HepG2 (cell line): ENCODE measurements around the gene NUFIP1. TPM values are rescaled to one million over a fixed set of nuclear protein-coding genes. Genes with fewer than 3 reads are reported as not detected.

Source experiments
- MIER2 ChIP-seq: IDR thresholded peaks from 2 replicates; pipeline ENCODE4 v1.6.1; 2016; ENCODE audit warnings: missing biosample characterization, missing genetic modification reagents
- MNT ChIP-seq: fragments of 450-650 bp; IDR thresholded peaks from 2 replicates; pipeline ENCODE4 v1.6.1; 2016
- SIN3B ChIP-seq: fragments of 150-350 bp; IDR thresholded peaks from 2 replicates; pipeline ENCODE4 v1.6.1; 2014; ENCODE audit warnings: low read length
- ZNF10 ChIP-seq: sonication (generic); formaldehyde crosslinking; IDR thresholded peaks from 2 replicates; pipeline ENCODE4 v1.4.0; 2020; ENCODE audit warnings: mild to moderate bottlenecking, low read depth, missing genetic modification reagents, borderline replicate concordance
- ZNF318 ChIP-seq: sonication (generic); formaldehyde crosslinking; IDR thresholded peaks from 2 replicates; pipeline ENCODE4 v1.4.0; 2020; ENCODE audit warnings: mild to moderate bottlenecking, missing genetic modification reagents
- polyA plus RNA-seq, 8 experiments: library from polyadenylated mRNA; depleted of rRNA in 3 of 8; stranded (reverse) in 7 of 8; unstranded in 1 of 8; fragments of >200 nt; fragmentation: Illumina TruSeq in 4 of 8; extraction: Trizol in 4 of 8; gene quantifications; 2 replicates each; pipeline versions ENCODE4 v1.2.1 to v1.2.3, GENCODE V29; 2011 to 2016; ENCODE audit warnings: low read depth in 4 of 8, missing spikeins in 1 of 8, mixed read lengths in 1 of 8; ENCODE audit not compliant: insufficient read depth in 1 of 8
- total RNA-seq, 5 experiments: library from RNA; depleted of rRNA; stranded (reverse); fragments of >200 nt; fragmentation: Illumina TruSeq; extraction: Trizol; gene quantifications; 2 replicates each; pipeline ENCODE4 v1.2.3, GENCODE V29; 2016; ENCODE audit warnings: low read depth in 1 of 5

The NUFIP1 gene
- total and polyA plus RNA-seq, 2 of the 13 experiments (the other 11 are each of a cell fraction or from before 2014, with no cell fraction given) = 1.9 to 10.3 TPM

GRCh38 chr13:45004096-45004495, 14.8 kb upstream of the NUFIP1 start (continued):
- no peak for TF ChIP-seq ZNF318 (CRISPR knock-in tag)
- TF ChIP-seq MIER2 (CRISPR knock-in tag) = no peak
- TF ChIP-seq ZNF10 (CRISPR knock-in tag) = no peak
- TF ChIP-seq SIN3B = no peak
- TF ChIP-seq MNT = no peak
